Sigmoid colon (tissue), 7 donors: ENCODE results near the gene PTCD2. TPM values are rescaled to one million over a fixed set of nuclear protein-coding genes. Genes with fewer than 3 reads are reported as not detected.

Source experiments
- DNase-seq: peaks from one replicate; pipeline ENCODE4 v3.0.0-alpha.2; 2019
- H3K27ac ChIP-seq, 4 donors: fragments of 200-600 bp; sonication (generic); one replicate each; pipeline ENCODE4 v1.5.1; 2016 to 2019; ENCODE audit warnings: mild to moderate bottlenecking in 1 of 4
- H3K27me3 ChIP-seq, 3 donors: fragments of 200-600 bp; sonication (generic); one replicate each; pipeline ENCODE4 v1.5.1; 2019; ENCODE audit warnings: mild to moderate bottlenecking in 1 of 3
- H3K36me3 ChIP-seq, 4 donors: fragments of 200-600 bp; sonication (generic); one replicate each; pipeline ENCODE4 v1.5.1; 2016 to 2019
- H3K4me1 ChIP-seq, 4 donors: fragments of 200-600 bp; sonication (generic); one replicate each; pipeline ENCODE4 v1.5.1; 2017 to 2019
- H3K4me3 ChIP-seq, 4 donors: fragments of 200-600 bp; sonication (generic); one replicate each; pipeline ENCODE4 v1.5.1; 2017 to 2019; ENCODE audit warnings: mild to moderate bottlenecking in 2 of 4, moderate library complexity in 1 of 4
- H3K9me3 ChIP-seq, 4 donors: fragments of 200-600 bp in 3 of 4; sonication (generic) in 3 of 4; one replicate each; pipeline versions ENCODE4 v1.5.1 to v1.6.1; 2013 to 2019
- CTCF ChIP-seq, 4 experiments: fragments of 450-650 bp in 3 of 4; fragments of 200-600 bp in 1 of 4; IDR thresholded peaks; one replicate each; pipeline ENCODE4 v1.5.1; 2016 to 2019; ENCODE audit warnings: antibody characterized with exemption in 4 of 4, mild to moderate bottlenecking in 3 of 4, moderate library complexity in 2 of 4
- EP300 ChIP-seq, 4 donors: sonication (generic); formaldehyde crosslinking; IDR thresholded peaks; one replicate each; pipeline ENCODE4 v1.6.1; 2017; ENCODE audit warnings: antibody characterized with exemption in 4 of 4
- POLR2A ChIP-seq, 2 donors: fragments of 450-650 bp; IDR thresholded peaks; one replicate each; pipeline ENCODE4 v1.6.1; 2016; ENCODE audit warnings: antibody characterized with exemption in 2 of 2, mild to moderate bottlenecking in 2 of 2, moderate library complexity in 2 of 2
- POLR2AphosphoS5 ChIP-seq, 4 donors: sonication (generic); formaldehyde crosslinking; IDR thresholded peaks; one replicate each; pipeline ENCODE4 v1.6.1; 2017; ENCODE audit warnings: antibody characterized with exemption in 4 of 4
- WGBS, 2 donors: extraction: QIAGEN DNeasy Blood & Tissue Kit; methylation state at CpG; one replicate each; pipeline ENCODE4 v1.1.7; 2013; 5-methylcytosine and 5-hydroxymethylcytosine counted together
- intact Hi-C: fragments of 100-400 bp; cut with DNase I; formaldehyde crosslinking; loops from one replicate; pipeline ENCODE4 v1.15.1; 2023
- polyA plus RNA-seq, 3 donors: library from polyadenylated mRNA; stranded (reverse); fragments of 200-250 nt; gene quantifications; one replicate each; pipeline ENCODE4 v1.2.3, GENCODE V29; 2013
- small RNA-seq, 3 donors: library from RNA; depleted of rRNA; stranded (forward); fragments of <200 nt; gene quantifications; one replicate each; pipeline ENCODE3, GENCODE V24; 2016
- total RNA-seq, 4 donors: library from RNA; depleted of rRNA; stranded (reverse); fragments of >200 nt; gene quantifications; one replicate each; pipeline ENCODE4 v1.1.0, GENCODE V29; 2016
- donor health status: healthy with polysubstance abuse.
- donor health status: Bipolar disorder and iron deficiency.
- donor health status: healthy.

The PTCD2 gene
- total and polyA plus RNA-seq, 7 donors, result 0.60 to 12.7 (median 5.4) TPM

GRCh38 chr5:72415616-72416325 is 95.6 kb downstream of the PTCD2 start:
- Histone ChIP-seq H3K4me1 (peaks cover 0 to under 1% (median 0%) of the 10 kb centered on the region in 4 donors), H3K36me3 (no peaks in the 10 kb centered on the region), H3K27me3 (no peaks in the 10 kb centered on the region), H3K27ac (no peak overlapping the region), H3K9me3 (no peaks in the 10 kb centered on the region), H3K4me3 (no peak overlapping the region)
- intact Hi-C loops, result no loop called here
- TF ChIP-seq EP300 (IDR thresholded peaks at IDR 0.05) (no peak), CTCF (IDR thresholded peaks at IDR 0.05) (no peak), POLR2AphosphoS5 (IDR thresholded peaks at IDR 0.05) (no peak), POLR2A (IDR thresholded peaks at IDR 0.05) (no peak)
- DNase-seq, result no peak
- WGBS, 2 donors, result 89 to 91% methylated on average over 5 of the region's 5 CpGs

- Histone ChIP-seq H3K27me3 (no peaks in the 10 kb centered on the region), H3K27ac (no peak overlapping the region), H3K9me3 (no peaks in the 10 kb centered on the region), H3K36me3 (no peaks in the 10 kb centered on the region), H3K4me3 (no peak overlapping the region), H3K4me1 (no peaks in the 10 kb centered on the region)
- no peak for TF ChIP-seq CTCF (IDR thresholded peaks at IDR 0.05)
- no peak for TF ChIP-seq EP300 (IDR thresholded peaks at IDR 0.05)
- TF ChIP-seq POLR2A (IDR thresholded peaks at IDR 0.05), result no peak
- no peak for TF ChIP-seq POLR2AphosphoS5 (IDR thresholded peaks at IDR 0.05)
- WGBS, 2 donors, result 92 to 95% methylated on average over 48 of the region's 48 CpGs
- no peak for DNase-seq
- intact Hi-C loops, result no loop called here
These were observed 97.3 kb downstream of the PTCD2 start for GRCh38 chr5:72417333-72418062.

Small RNA genes lying within 50 kb of the gene (small RNA-seq; reads per million reads assigned to genes)
- gene RN7SL153P, result 0 reads per million in 3 donors

Other genes starting within 250 kb of the PTCD2 start
- gene MAP1B, start 212.9 kb upstream of the PTCD2 start, total RNA-seq, result 100 to 1,000 TPM in 3 of 4 donors, 10 to 100 TPM in 1; 98.6 to 659 (median 288) TPM
- 1 to 10 TPM in 2 of 3 donors, under 1 TPM in 1; 0.69 to 5.0 (median 1.2) TPM for gene MAP1B, start 212.9 kb upstream of the PTCD2 start, polyA plus RNA-seq
- gene MRPS27, start 133 bp upstream of the PTCD2 start, total RNA-seq, result 10 to 100 TPM; 44.8 to 64.0 (median 49.6) TPM
- gene MRPS27, start 133 bp upstream of the PTCD2 start, polyA plus RNA-seq, result 10 to 100 TPM; 23.1 to 38.2 (median 23.4) TPM
- gene ZNF366, start 187.0 kb downstream of the PTCD2 start, total RNA-seq, result 1 to 10 TPM; 1.8 to 3.9 (median 2.0) TPM
- 1 to 10 TPM in 1 of 3 donors, under 1 TPM in 2; 0.46 to 1.6 (median 0.60) TPM for gene ZNF366, start 187.0 kb downstream of the PTCD2 start, polyA plus RNA-seq